Lower leg skin (tissue), 4 donors: ENCODE results near the gene CACNA1D. TPM values are rescaled to one million over a fixed set of nuclear protein-coding genes. Genes with fewer than 3 reads are reported as not detected.

Experiments
- DNase-seq, 2 donors: peaks; one replicate each; pipeline ENCODE4 v3.0.0-alpha.2; 2019; ENCODE audit warnings: low spot score in 2 of 2
- H3K4me3 ChIP-seq: fragments of 200-600 bp; sonication (generic); 2 replicates; pipeline ENCODE4 v1.5.1; 2017; ENCODE audit warnings: mild to moderate bottlenecking, low read depth; ENCODE audit not compliant: poor library complexity, severe bottlenecking
- CTCF ChIP-seq, 3 donors: fragments of 450-650 bp; IDR thresholded peaks; one replicate each; pipeline ENCODE4 v1.5.1; 2016; ENCODE audit warnings: antibody characterized with exemption in 3 of 3, mild to moderate bottlenecking in 3 of 3, moderate library complexity in 2 of 3
- POLR2A ChIP-seq, 2 donors: fragments of 450-650 bp; IDR thresholded peaks; one replicate each; pipeline ENCODE4 v1.6.1; 2016 to 2017; ENCODE audit warnings: antibody characterized with exemption in 2 of 2, mild to moderate bottlenecking in 1 of 2, moderate library complexity in 1 of 2
- WGBS, 2 donors: methylation state at CpG; one replicate each; pipeline ENCODE4 v1.1.5; 2018; 5-methylcytosine and 5-hydroxymethylcytosine counted together
- intact Hi-C: fragments of 100-400 bp; cut with DNase I; formaldehyde crosslinking; loops from one replicate; pipeline ENCODE4 v1.15.0; 2023; ENCODE audit warnings: low total_unique reads
- total RNA-seq, 4 donors: library from RNA; depleted of rRNA; stranded (reverse); fragments of >200 nt; gene quantifications; one replicate each; pipeline ENCODE4 v1.1.0, GENCODE V29; 2016

The CACNA1D gene
- total RNA-seq, 4 donors from 2014 or later, result 2.4 to 12.5 (median 5.6) TPM

DNA sequence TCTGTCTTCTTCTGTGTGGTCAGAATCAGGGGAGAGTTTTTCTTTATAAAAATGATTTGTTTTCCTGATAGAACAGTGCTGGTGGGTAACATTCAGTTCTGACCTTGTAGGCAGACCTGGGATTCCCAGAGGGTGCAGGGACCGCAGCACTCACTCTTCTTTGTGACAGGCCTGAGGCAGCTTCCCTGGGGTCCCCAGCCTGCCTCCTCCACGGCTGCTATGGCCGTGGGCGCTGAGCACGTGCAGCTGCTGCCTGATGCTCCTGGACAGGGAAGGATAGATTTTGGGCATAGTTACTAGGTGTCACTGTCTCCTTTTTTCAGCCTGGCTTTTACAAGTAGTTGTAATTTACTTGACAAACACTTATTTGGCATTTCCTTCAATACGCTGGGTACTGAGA lies 39.1 kb downstream of the CACNA1D start:
- no peak for DNase-seq
- WGBS, 2 donors, result 89 to 98% methylated on average over 6 of the region's 6 CpGs
- intact Hi-C loops, result no loop called here
- TF ChIP-seq CTCF (IDR thresholded peaks at IDR 0.05) (no peak), POLR2A (IDR thresholded peaks at IDR 0.05) (no peak)
- no peak overlapping the region for H3K4me3 ChIP-seq

DNA sequence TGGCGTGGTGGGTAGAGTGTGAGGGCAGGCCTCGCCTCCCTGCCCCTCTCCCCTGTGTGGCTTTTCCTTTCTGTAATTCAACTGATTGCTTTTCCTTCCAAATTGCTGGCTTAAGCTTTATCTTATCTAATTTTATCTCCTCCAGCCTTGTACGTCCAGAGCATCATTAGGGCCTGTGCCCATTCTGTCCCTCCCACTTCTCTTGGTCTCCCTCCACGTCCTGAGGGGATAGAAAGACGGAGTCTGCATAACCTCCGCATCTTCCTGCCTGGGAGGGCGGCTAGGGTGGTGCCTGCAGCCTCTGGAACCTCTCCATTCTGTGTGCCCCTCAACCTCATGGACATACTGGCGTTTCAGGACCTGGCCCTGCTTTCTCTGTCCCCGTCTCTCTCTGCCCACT lies 39.8 kb downstream of the CACNA1D start:
- no peak for TF ChIP-seq CTCF (IDR thresholded peaks at IDR 0.05)
- no peak for TF ChIP-seq POLR2A (IDR thresholded peaks at IDR 0.05)
- WGBS, 2 donors, result 84 to 85% methylated on average over 9 of the region's 9 CpGs
- H3K4me3 ChIP-seq, result no peak overlapping the region
- no peak for DNase-seq
- intact Hi-C loops, result no loop called here

GRCh38 chr3:53534676-53535400 lies 40.4 kb downstream of the CACNA1D start:
- intact Hi-C loops, result no loop called here
- no peak for TF ChIP-seq CTCF (IDR thresholded peaks at IDR 0.05)
- TF ChIP-seq POLR2A (IDR thresholded peaks at IDR 0.05), result no peak
- H3K4me3 ChIP-seq, result no peak overlapping the region
- no peak for DNase-seq
- 69 to 77% methylated on average over 13 of the region's 13 CpGs for WGBS, 2 donors

DNA sequence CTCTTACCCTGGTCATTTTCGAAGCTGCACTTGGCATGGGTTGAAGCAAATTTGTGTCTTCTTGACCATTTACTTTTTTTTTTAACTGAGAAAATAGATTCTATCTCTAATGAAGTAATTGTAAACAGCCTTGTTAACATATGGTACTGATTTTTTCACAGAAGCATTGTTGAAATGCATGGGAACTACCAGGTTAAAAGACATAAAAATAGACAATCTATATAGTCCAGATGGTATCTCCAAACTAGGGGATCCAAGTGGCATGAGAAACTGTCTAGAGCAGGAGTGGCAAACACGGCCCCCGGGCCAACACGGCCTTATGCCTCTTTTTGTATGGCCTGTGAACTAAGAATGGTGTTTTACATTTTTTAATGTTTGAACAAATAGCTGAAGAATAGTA lies 41.9 kb downstream of the CACNA1D start:
- WGBS, 2 donors, result 76 to 79% methylated on average over 4 of the region's 4 CpGs
- DNase-seq, result no peak

DNA sequence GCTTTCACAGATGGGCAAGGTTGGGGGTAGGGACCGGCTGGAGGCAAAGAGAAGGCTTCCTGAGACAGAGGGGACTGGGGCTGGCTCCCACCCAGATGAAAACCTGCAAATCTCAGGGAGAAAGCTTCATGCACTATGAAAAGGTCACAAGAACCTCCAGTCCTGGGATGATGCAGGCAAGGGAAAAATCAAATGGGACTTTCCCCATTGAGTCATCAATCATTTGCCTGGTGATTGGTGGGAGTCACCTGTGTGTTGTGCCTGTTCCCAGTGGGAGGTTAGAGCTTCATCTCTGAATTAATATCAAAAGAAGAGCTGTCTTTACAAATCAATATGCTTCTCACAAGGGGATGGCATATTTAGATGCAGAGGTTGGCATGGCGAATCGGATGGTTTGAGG lies 49.9 kb downstream of the CACNA1D start:
- TF ChIP-seq POLR2A (IDR thresholded peaks at IDR 0.05) (no peak), CTCF (IDR thresholded peaks at IDR 0.05) (no peak)
- DNase-seq, result no peak
- no peak overlapping the region for H3K4me3 ChIP-seq
- intact Hi-C loops, result no loop called here
- 94 to 97% methylated on average over 3 of the region's 3 CpGs for WGBS, 2 donors

More for the DNA sequence above, 41.9 kb downstream of the CACNA1D start:
- TF ChIP-seq CTCF (IDR thresholded peaks at IDR 0.05), result no peak
- TF ChIP-seq POLR2A (IDR thresholded peaks at IDR 0.05), result no peak
- H3K4me3 ChIP-seq, result no peak overlapping the region
- intact Hi-C loops, result no loop called here
